ENCODE measurements around the gene UTP20.

The UTP20 gene

DNA sequence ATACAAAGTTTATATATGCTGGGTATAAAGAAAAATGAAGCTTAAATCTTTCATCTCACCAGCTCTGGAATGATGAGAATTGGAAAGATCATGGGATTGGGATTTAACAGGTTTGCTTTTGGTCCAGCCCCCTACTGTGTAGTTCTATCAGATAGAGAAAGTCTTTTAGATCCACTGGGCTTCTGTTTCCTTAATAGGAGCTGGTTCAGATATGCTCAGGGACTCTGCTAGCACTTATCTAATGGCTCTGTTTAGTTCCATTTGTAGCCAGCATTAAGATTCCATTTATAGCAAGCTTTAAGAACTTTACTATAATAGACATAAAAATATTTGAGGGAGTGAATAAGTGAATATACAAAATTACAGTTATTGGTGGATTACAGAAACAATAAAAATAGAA is 42.6 kb downstream of the UTP20 start:
- H3K4me3 ChIP-seq (ENCODE audit: low read depth, low read length), result no peak overlapping the region
- TF ChIP-seq, protein P1, sequence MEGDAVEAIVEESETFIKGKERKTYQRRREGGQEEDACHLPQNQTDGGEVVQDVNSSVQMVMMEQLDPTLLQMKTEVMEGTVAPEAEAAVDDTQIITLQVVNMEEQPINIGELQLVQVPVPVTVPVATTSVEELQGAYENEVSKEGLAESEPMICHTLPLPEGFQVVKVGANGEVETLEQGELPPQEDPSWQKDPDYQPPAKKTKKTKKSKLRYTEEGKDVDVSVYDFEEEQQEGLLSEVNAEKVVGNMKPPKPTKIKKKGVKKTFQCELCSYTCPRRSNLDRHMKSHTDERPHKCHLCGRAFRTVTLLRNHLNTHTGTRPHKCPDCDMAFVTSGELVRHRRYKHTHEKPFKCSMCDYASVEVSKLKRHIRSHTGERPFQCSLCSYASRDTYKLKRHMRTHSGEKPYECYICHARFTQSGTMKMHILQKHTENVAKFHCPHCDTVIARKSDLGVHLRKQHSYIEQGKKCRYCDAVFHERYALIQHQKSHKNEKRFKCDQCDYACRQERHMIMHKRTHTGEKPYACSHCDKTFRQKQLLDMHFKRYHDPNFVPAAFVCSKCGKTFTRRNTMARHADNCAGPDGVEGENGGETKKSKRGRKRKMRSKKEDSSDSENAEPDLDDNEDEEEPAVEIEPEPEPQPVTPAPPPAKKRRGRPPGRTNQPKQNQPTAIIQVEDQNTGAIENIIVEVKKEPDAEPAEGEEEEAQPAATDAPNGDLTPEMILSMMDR (IDR thresholded peaks at IDR 0.05; ENCODE audit: borderline replicate concordance, insufficient read depth, low read depth, low read length), result no peak

DNA sequence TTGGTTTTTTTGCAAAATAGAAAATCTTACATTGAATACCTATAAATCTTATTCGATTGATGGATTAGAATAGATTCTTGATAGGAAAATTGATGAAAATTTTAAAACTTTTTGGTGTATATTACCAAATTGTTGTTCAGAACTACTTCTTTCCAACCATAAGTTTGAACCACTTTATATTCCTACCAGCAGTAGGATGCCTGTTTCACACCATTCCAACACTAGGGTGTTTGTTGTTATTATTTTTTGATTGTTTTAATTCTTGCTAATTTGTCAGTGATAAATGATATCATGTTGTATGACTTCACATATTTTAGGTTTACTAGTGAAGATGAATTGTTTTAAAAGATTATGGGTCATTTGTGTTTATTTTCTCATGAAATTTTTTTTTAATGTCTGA is 43.4 kb downstream of the UTP20 start:
- H3K4me3 ChIP-seq (ENCODE audit: low read depth, low read length), result no peak overlapping the region
- TF ChIP-seq, protein P1 (IDR thresholded peaks at IDR 0.05; ENCODE audit: borderline replicate concordance, insufficient read depth, low read depth, low read length), result no peak

DNA sequence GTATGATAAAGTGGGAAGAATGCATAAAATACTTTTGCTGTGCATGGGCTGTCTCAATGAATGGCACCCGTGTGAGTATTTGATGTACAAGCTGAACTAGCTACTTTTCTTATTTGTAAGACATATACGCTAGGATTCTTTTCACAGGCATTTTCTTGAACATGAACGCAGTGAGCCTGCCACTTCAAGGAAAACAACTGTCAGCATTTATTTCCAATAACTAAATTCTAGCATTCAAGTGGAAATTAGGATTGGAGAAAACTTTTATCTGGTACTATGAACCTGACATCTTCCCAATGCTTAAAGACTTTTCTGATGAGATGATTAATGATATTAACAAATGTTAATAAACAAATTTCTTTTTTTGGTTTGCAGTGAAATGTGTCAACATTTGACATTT is 45.7 kb downstream of the UTP20 start:
- TF ChIP-seq, protein P1 (IDR thresholded peaks at IDR 0.05; ENCODE audit: borderline replicate concordance, insufficient read depth, low read depth, low read length), result no peak
- H3K4me3 ChIP-seq (ENCODE audit: low read depth, low read length), result no peak overlapping the region

DNA sequence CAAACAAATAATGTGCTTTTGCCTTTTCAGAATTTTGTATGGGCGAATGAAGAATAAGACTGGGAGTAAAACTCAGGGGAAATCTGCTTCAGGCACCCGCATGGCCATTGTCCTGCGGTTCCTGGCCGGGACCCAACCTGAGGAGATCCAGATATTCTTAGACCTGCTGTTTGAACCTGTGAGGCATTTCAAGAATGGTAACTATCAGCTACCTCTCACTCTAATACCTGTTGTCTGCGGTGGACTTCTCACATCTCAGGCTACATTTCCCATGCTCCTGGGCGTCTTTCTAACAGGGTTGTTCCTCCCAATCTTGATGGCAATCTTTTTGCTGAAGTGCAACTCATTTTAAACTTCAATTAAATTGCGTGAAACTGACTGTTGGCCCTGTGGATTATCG is 47.1 kb downstream of the UTP20 start:
- H3K4me3 ChIP-seq (ENCODE audit: low read depth, low read length), result no peak overlapping the region

DNA sequence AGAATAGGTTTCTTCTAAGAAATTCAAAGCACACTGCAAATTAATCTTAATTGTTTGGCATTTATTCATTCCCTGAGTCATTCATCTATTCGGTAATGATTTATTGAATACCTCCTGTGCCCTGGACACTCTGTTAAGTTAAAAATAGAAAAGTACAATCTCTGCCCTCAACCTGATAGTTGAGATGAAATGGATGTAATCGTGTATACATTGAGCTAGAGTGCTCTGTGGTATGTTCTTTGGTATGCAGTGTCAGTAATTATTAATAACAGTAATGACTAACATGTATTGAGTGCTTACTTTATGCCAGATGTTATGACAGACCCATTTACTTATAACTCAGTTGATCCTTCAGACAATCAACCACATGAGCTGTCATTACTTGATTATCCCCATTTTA is 47.6 kb downstream of the UTP20 start:
- TF ChIP-seq, protein P1 (IDR thresholded peaks at IDR 0.05; ENCODE audit: borderline replicate concordance, insufficient read depth, low read depth, low read length), result no peak
- H3K4me3 ChIP-seq (ENCODE audit: low read depth, low read length), result no peak overlapping the region

More for the DNA sequence above, 47.1 kb downstream of the UTP20 start:
- TF ChIP-seq, protein P1 (IDR thresholded peaks at IDR 0.05; ENCODE audit: borderline replicate concordance, insufficient read depth, low read depth, low read length), result no peak

DNA sequence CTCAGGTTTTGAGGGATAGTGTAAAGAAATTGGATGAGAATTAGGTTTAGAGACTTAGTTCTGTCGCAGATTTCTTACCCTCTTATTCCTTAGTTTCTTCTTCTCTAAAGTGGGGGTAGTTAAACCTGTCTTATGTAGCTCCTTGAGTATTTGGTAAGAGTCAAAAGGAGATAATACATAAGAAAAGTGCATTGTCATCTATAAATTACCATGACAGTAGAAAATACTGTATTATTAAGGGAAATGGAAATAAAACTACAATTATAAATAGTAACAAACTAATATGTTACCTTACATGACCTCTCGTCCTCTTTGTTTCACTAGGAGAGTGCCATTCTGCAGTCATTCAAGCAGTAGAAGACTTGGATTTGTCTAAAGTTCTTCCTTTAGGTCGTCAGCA is 49.0 kb downstream of the UTP20 start:
- H3K4me3 ChIP-seq (ENCODE audit: low read depth, low read length), result no peak overlapping the region
- TF ChIP-seq, protein P1 (IDR thresholded peaks at IDR 0.05; ENCODE audit: borderline replicate concordance, insufficient read depth, low read depth, low read length), result no peak

DNA sequence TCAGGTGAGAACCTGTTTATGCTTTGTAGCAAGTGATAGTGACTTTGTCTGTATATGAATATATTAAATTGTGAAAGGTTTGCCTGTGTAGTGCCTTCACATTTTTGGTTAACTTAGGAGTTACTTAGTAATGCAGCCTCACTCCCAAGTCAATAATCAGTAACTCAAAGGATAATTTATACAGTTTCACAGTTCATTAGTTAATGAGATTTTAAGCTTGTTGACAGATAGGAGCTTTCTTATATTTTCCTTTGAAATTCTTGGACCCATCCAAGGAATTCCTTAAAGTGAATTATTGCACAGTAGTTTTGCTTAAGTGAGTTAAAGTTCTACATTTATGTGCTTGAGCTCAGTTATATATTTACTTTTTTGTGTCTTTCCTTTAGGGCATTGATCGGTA is 50.7 kb downstream of the UTP20 start:
- H3K4me3 ChIP-seq (ENCODE audit: low read depth, low read length), result no peak overlapping the region
- TF ChIP-seq, protein P1 (IDR thresholded peaks at IDR 0.05; ENCODE audit: borderline replicate concordance, insufficient read depth, low read depth, low read length), result no peak
